WERI-Rb-1 (cell line): Measurements from ENCODE around the gene UNC5A.

Experiments
- DNase-seq: peaks from one replicate; pipeline ENCODE4 v3.0.0-alpha.2; 2020
- H3K27ac ChIP-seq: fragments of 250-450 bp; sonication (Bioruptor Pico); 2 replicates; pipeline ENCODE4 v1.5.1; 2020; ENCODE audit warnings: mild to moderate bottlenecking, moderate library complexity
- H3K27me3 ChIP-seq: fragments of 250-450 bp; sonication (Bioruptor Pico); 2 replicates; pipeline ENCODE4 v1.5.1; 2021; ENCODE audit warnings: mild to moderate bottlenecking, low read depth, moderate library complexity; ENCODE audit not compliant: insufficient read depth, severe bottlenecking
- H3K36me3 ChIP-seq: fragments of 250-450 bp; sonication (Bioruptor Pico); 2 replicates; pipeline ENCODE4 v1.5.1; 2020; ENCODE audit warnings: mild to moderate bottlenecking, moderate library complexity
- H3K4me3 ChIP-seq: 2 replicates; pipeline ENCODE4 v1.5.1; 2011; ENCODE audit warnings: low read depth, mild to moderate bottlenecking, control low read depth, low read length
- H3K9me3 ChIP-seq: fragments of 250-450 bp; sonication (Bioruptor Pico); 2 replicates; pipeline ENCODE4 v1.5.1; 2021; ENCODE audit warnings: mild to moderate bottlenecking, moderate library complexity; ENCODE audit not compliant: severe bottlenecking
- CTCF ChIP-seq: IDR thresholded peaks from 2 replicates; pipeline ENCODE4 v1.5.1; 2011; ENCODE audit warnings: low read depth, mild to moderate bottlenecking, control low read depth, inconsistent platforms, low read length

UNC5A gene

GRCh38 chr5:176832162-176832561 lies 21.8 kb downstream of the UNC5A start:
- Histone ChIP-seq H3K36me3 (no peaks in the 10 kb centered on the region), H3K9me3 (no peaks in the 10 kb centered on the region), H3K4me3 (no peak overlapping the region), H3K27ac (no peak overlapping the region), H3K27me3 (no peaks in the 10 kb centered on the region)
- TF ChIP-seq CTCF = no peak
- DNase-seq = no peak

- TF ChIP-seq CTCF = no peak
- H3K9me3 ChIP-seq = no peaks in the 10 kb centered on the region
- H3K36me3 ChIP-seq = no peaks in the 10 kb centered on the region
- H3K27me3 ChIP-seq = no peaks in the 10 kb centered on the region
- H3K4me3 ChIP-seq = no peak overlapping the region
- no peak for DNase-seq
- no peak overlapping the region for H3K27ac ChIP-seq
These were observed 22.9 kb downstream of the UNC5A start for GRCh38 chr5:176833286-176833685.

GRCh38 chr5:176835918-176836317 lies 25.6 kb downstream of the UNC5A start:
- no peaks in the 10 kb centered on the region for H3K36me3 ChIP-seq
- H3K27ac ChIP-seq = no peak overlapping the region
- H3K4me3 ChIP-seq = no peak overlapping the region
- no peak for TF ChIP-seq CTCF
- H3K9me3 ChIP-seq = no peaks in the 10 kb centered on the region
- DNase-seq = no peak
- no peaks in the 10 kb centered on the region for H3K27me3 ChIP-seq

- H3K36me3 ChIP-seq = no peaks in the 10 kb centered on the region
- no peak overlapping the region for H3K4me3 ChIP-seq
- no peak for DNase-seq
- H3K27ac ChIP-seq = no peak overlapping the region
- H3K27me3 ChIP-seq = no peaks in the 10 kb centered on the region
- no peaks in the 10 kb centered on the region for H3K9me3 ChIP-seq
- no peak for TF ChIP-seq CTCF
These were observed 26.7 kb downstream of the UNC5A start for GRCh38 chr5:176836811-176837706.

- no peak for DNase-seq
- no peaks in the 10 kb centered on the region for H3K27me3 ChIP-seq
- TF ChIP-seq CTCF = no peak
- no peaks in the 10 kb centered on the region for H3K9me3 ChIP-seq
- no peak overlapping the region for H3K4me3 ChIP-seq
- no peaks in the 10 kb centered on the region for H3K36me3 ChIP-seq
- no peak overlapping the region for H3K27ac ChIP-seq
These were observed 27.4 kb downstream of the UNC5A start for GRCh38 chr5:176837707-176838115.
